GM23338 (cell line): ENCODE measurements around the gene CAMKK2. TPM values are rescaled to one million over a fixed set of nuclear protein-coding genes. Genes with fewer than 3 reads are reported as not detected.

Source experiments
- ATAC-seq: fragments of 200-7000 bp; cut with Tn5 transposase; 3 replicates; pipeline ENCODE4 v1.9.1; 2020
- DNase-seq: peaks from one replicate; pipeline ENCODE4 v3.0.0-alpha.2; 2015; ENCODE audit warnings: low spot score
- H2AFZ ChIP-seq: fragments of 200-600 bp; sonication (generic); 2 replicates; pipeline ENCODE4 v1.8.0; 2016; ENCODE audit warnings: antibody characterized with exemption, mild to moderate bottlenecking, moderate library complexity
- H3F3A ChIP-seq: fragments of 200-600 bp; sonication (generic); replicated peaks from 2 replicates; pipeline ENCODE4 v1.8.0; 2017; ENCODE audit warnings: antibody characterized with exemption, mixed run types, low read depth
- H3K27ac ChIP-seq: fragments of 200-600 bp; sonication (generic); 2 replicates; pipeline ENCODE4 v1.6.1; 2016; ENCODE audit warnings: low read depth
- H3K27me3 ChIP-seq: fragments of 200-600 bp; sonication (generic); 2 replicates; pipeline ENCODE4 v1.8.0; 2016; ENCODE audit warnings: mild to moderate bottlenecking, mixed run types, moderate library complexity; ENCODE audit not compliant: insufficient read depth
- H3K36me3 ChIP-seq: fragments of 200-600 bp; sonication (generic); 2 replicates; pipeline ENCODE4 v1.8.0; 2016; ENCODE audit warnings: mild to moderate bottlenecking; ENCODE audit not compliant: insufficient read depth
- H3K4me1 ChIP-seq: fragments of 200-600 bp; sonication (generic); 2 replicates; pipeline ENCODE4 v1.8.0; 2016; ENCODE audit warnings: mild to moderate bottlenecking, moderate library complexity; ENCODE audit not compliant: insufficient read depth
- H3K4me2 ChIP-seq: fragments of 200-600 bp; sonication (generic); 2 replicates; pipeline ENCODE4 v1.7.1; 2017; ENCODE audit warnings: mixed run types
- H3K4me3 ChIP-seq: fragments of 200-600 bp; sonication (generic); 2 replicates; pipeline ENCODE4 v1.6.1; 2016; ENCODE audit warnings: mixed run types
- H3K79me2 ChIP-seq: fragments of 200-600 bp; sonication (generic); replicated peaks from 2 replicates; pipeline ENCODE4 v1.8.0; 2017; ENCODE audit warnings: mild to moderate bottlenecking; ENCODE audit not compliant: insufficient read depth
- H3K9me2 ChIP-seq: fragments of 200-600 bp; sonication (generic); 2 replicates; pipeline ENCODE4 v1.8.0; 2017; ENCODE audit not compliant: insufficient read depth
- H4K20me1 ChIP-seq: fragments of 200-600 bp; sonication (generic); replicated peaks from 2 replicates; pipeline ENCODE4 v1.8.0; 2017; ENCODE audit warnings: mild to moderate bottlenecking; ENCODE audit not compliant: insufficient read depth
- H3K27ac Mint-ChIP-seq: 2 replicates; pipeline ENCODE4 v1.8.0; 2020; ENCODE audit warnings: inconsistent platforms, mild to moderate bottlenecking, moderate library complexity, mixed read lengths
- H3K27me3 Mint-ChIP-seq: 3 replicates; pipeline ENCODE4 v1.8.0; 2022; ENCODE audit warnings: low read depth, mild to moderate bottlenecking, moderate library complexity, mixed read lengths, inconsistent platforms; ENCODE audit not compliant: insufficient read depth, poor library complexity
- H3K36me3 Mint-ChIP-seq: 3 replicates; pipeline ENCODE4 v1.8.0; 2021; ENCODE audit warnings: low read depth, mild to moderate bottlenecking, inconsistent platforms, moderate library complexity, mixed read lengths
- H3K4me1 Mint-ChIP-seq: 3 replicates; pipeline ENCODE4 v1.8.0; 2020; ENCODE audit warnings: mild to moderate bottlenecking, inconsistent platforms, mixed read lengths
- H3K4me3 Mint-ChIP-seq: 3 replicates; pipeline ENCODE4 v1.8.0; 2021; ENCODE audit warnings: moderate library complexity, mild to moderate bottlenecking, inconsistent platforms, mixed read lengths
- H3K9me3 Mint-ChIP-seq: 3 replicates; pipeline ENCODE4 v1.8.0; 2020; ENCODE audit warnings: moderate library complexity, mild to moderate bottlenecking, inconsistent platforms, mixed read lengths
- CREB1 ChIP-seq: fragments of 250-450 bp; sonication (Bioruptor Pico); IDR thresholded peaks from 2 replicates; pipeline ENCODE4 v1.5.0; 2020; ENCODE audit warnings: low read depth, mild to moderate bottlenecking, moderate library complexity
- ETS1 ChIP-seq: IDR thresholded peaks from 2 replicates; pipeline ENCODE4 v1.6.1; 2016; ENCODE audit warnings: antibody characterized with exemption
- EZH2 ChIP-seq: fragments of 200-600 bp; sonication (generic); IDR thresholded peaks from one replicate; pipeline ENCODE4 v1.8.0; 2017; ENCODE audit warnings: antibody characterized with exemption, mild to moderate bottlenecking, low read depth; ENCODE audit not compliant: unreplicated experiment
- EZH2phosphoT487 ChIP-seq: fragments of 200-600 bp; sonication (generic); IDR thresholded peaks from one replicate; pipeline ENCODE4 v1.8.1; 2018; ENCODE audit warnings: antibody characterized with exemption; ENCODE audit not compliant: unreplicated experiment
- JUNB ChIP-seq: IDR thresholded peaks from one replicate; pipeline ENCODE4 v1.6.1; 2016; ENCODE audit warnings: antibody characterized with exemption; ENCODE audit not compliant: unreplicated experiment
- NANOG ChIP-seq: IDR thresholded peaks from 2 replicates; pipeline ENCODE4 v1.6.1; 2016; ENCODE audit warnings: antibody characterized with exemption, borderline replicate concordance
- POLR2AphosphoS5 ChIP-seq: IDR thresholded peaks from 2 replicates; pipeline ENCODE4 v1.6.1; 2016; ENCODE audit warnings: antibody characterized with exemption, low read depth
- REST ChIP-seq: IDR thresholded peaks from one replicate; pipeline ENCODE4 v1.6.1; 2018; ENCODE audit warnings: antibody characterized with exemption; ENCODE audit not compliant: unreplicated experiment
- STAT1 ChIP-seq: IDR thresholded peaks from one replicate; pipeline ENCODE4 v1.6.1; 2016; ENCODE audit warnings: antibody characterized with exemption; ENCODE audit not compliant: unreplicated experiment
- ZNF114 ChIP-seq: fragments of 250-450 bp; sonication (Bioruptor Pico); IDR thresholded peaks from 2 replicates; pipeline ENCODE4 v1.5.0; 2020; ENCODE audit warnings: mild to moderate bottlenecking, moderate library complexity
- ZNF331 ChIP-seq: fragments of 250-450 bp; sonication (Bioruptor Pico); IDR thresholded peaks from 2 replicates; pipeline ENCODE4 v1.5.0; 2020; ENCODE audit warnings: low read depth, mild to moderate bottlenecking, moderate library complexity
- polyA plus RNA-seq: library from polyadenylated mRNA; unstranded; fragments of >200 nt; fragmentation: Nextera tagmentation; extraction: Ambion mirVana; gene quantifications from 2 replicates; pipeline ENCODE4 v1.2.1, GENCODE V29; 2016
- total RNA-seq: library from RNA; depleted of rRNA; stranded (reverse); fragments of >200 nt; shearing (Covaris generic); gene quantifications from 2 replicates; pipeline ENCODE4 v1.2.3, GENCODE V29; 2014
- TF ChIP-seq, protein P1 (sequence below): fragments of 250-450 bp; sonication (Bioruptor Pico); IDR thresholded peaks from 2 replicates; pipeline ENCODE4 v1.5.0; 2020; ENCODE audit warnings: mild to moderate bottlenecking, moderate library complexity

Gene CAMKK2
- total and polyA plus RNA-seq, 2 experiments from 2014 or later = 10.3 to 26.4 TPM

- no peaks in the 10 kb centered on the region for H3K9me2 ChIP-seq
- H2AFZ ChIP-seq = peak within 1 kb of the TSS; percentile 25
- peaks cover 15% of the 10 kb centered on the region; the same call in 1 of the 2 replicates for H3K27me3 ChIP-seq
- H3K4me3 Mint-ChIP-seq = peak within 1 kb of the TSS; percentile 75
- no peaks in the 10 kb centered on the region for H3K79me2 ChIP-seq
- H3K36me3 ChIP-seq = no peaks in the 10 kb centered on the region
- peaks cover 3% of the 10 kb centered on the region; the same call in 1 of the 2 replicates for H3F3A ChIP-seq
- H3K27me3 Mint-ChIP-seq = peaks cover 13% of the 10 kb centered on the region
- H3K4me1 ChIP-seq = peaks cover 6% of the 10 kb centered on the region; the same call in 1 of the 2 replicates
- H3K9me3 Mint-ChIP-seq = no peaks in the 10 kb centered on the region
- peak within 1 kb of the TSS; percentile 90 for H3K4me2 ChIP-seq
- H3K27ac ChIP-seq = 0 out of 2 replicates have a peak within 1 kb of the TSS, but pooled peaks have one; percentile 45
- H3K4me3 ChIP-seq = peak within 1 kb of the TSS; percentile 81
- peak within 1 kb of the TSS; percentile 0; the same call in 1 of the 2 replicates for H3K27ac Mint-ChIP-seq
- H4K20me1 ChIP-seq = no peaks in the 10 kb centered on the region; the same call in 1 of the 2 replicates
- no peaks in the 10 kb centered on the region for H3K36me3 Mint-ChIP-seq
- ATAC-seq (peak; percentile 96), DNase-seq (peak; percentile 90)
- H3K4me1 Mint-ChIP-seq = peaks cover 5% of the 10 kb centered on the region; the same call in 2 of the 3 replicates
- no peak for TF ChIP-seq REST
- no peak for TF ChIP-seq EZH2
- TF ChIP-seq CREB1 (CRISPR knock-in tag) = peak; percentile 63; the same call in 1 of the 2 replicates
- no peak for TF ChIP-seq JUNB
- no peak for TF ChIP-seq ETS1
- TF ChIP-seq STAT1 = no peak
- TF ChIP-seq ZNF331 (CRISPR knock-in tag) = no peak
- TF ChIP-seq, protein P1, sequence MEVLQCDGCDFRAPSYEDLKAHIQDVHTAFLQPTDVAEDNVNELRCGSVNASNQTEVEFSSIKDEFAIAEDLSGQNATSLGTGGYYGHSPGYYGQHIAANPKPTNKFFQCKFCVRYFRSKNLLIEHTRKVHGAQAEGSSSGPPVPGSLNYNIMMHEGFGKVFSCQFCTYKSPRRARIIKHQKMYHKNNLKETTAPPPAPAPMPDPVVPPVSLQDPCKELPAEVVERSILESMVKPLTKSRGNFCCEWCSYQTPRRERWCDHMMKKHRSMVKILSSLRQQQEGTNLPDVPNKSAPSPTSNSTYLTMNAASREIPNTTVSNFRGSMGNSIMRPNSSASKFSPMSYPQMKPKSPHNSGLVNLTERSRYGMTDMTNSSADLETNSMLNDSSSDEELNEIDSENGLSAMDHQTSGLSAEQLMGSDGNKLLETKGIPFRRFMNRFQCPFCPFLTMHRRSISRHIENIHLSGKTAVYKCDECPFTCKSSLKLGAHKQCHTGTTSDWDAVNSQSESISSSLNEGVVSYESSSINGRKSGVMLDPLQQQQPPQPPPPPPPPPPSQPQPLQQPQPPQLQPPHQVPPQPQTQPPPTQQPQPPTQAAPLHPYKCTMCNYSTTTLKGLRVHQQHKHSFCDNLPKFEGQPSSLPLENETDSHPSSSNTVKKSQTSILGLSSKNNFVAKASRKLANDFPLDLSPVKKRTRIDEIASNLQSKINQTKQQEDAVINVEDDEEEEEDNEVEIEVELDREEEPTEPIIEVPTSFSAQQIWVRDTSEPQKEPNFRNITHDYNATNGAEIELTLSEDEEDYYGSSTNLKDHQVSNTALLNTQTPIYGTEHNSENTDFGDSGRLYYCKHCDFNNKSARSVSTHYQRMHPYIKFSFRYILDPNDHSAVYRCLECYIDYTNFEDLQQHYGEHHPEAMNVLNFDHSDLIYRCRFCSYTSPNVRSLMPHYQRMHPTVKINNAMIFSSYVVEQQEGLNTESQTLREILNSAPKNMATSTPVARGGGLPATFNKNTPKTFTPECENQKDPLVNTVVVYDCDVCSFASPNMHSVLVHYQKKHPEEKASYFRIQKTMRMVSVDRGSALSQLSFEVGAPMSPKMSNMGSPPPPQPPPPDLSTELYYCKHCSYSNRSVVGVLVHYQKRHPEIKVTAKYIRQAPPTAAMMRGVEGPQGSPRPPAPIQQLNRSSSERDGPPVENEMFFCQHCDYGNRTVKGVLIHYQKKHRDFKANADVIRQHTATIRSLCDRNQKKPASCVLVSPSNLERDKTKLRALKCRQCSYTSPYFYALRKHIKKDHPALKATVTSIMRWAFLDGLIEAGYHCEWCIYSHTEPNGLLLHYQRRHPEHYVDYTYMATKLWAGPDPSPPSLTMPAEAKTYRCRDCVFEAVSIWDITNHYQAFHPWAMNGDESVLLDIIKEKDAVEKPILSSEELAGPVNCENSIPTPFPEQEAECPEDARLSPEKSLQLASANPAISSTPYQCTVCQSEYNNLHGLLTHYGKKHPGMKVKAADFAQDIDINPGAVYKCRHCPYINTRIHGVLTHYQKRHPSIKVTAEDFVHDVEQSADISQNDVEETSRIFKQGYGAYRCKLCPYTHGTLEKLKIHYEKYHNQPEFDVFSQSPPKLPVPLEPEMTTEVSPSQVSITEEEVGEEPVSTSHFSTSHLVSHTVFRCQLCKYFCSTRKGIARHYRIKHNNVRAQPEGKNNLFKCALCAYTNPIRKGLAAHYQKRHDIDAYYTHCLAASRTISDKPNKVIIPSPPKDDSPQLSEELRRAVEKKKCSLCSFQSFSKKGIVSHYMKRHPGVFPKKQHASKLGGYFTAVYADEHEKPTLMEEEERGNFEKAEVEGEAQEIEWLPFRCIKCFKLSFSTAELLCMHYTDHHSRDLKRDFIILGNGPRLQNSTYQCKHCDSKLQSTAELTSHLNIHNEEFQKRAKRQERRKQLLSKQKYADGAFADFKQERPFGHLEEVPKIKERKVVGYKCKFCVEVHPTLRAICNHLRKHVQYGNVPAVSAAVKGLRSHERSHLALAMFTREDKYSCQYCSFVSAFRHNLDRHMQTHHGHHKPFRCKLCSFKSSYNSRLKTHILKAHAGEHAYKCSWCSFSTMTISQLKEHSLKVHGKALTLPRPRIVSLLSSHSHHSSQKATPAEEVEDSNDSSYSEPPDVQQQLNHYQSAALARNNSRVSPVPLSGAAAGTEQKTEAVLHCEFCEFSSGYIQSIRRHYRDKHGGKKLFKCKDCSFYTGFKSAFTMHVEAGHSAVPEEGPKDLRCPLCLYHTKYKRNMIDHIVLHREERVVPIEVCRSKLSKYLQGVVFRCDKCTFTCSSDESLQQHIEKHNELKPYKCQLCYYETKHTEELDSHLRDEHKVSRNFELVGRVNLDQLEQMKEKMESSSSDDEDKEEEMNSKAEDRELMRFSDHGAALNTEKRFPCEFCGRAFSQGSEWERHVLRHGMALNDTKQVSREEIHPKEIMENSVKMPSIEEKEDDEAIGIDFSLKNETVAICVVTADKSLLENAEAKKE (CRISPR knock-in tag) = no peak
- no peak for TF ChIP-seq EZH2phosphoT487
- TF ChIP-seq NANOG = no peak
- no peak for TF ChIP-seq ZNF114 (CRISPR knock-in tag)
- TF ChIP-seq POLR2AphosphoS5 = peak; percentile 86
Measured at GRCh38 chr12:121209624-121210572, 86.6 kb downstream of the CAMKK2 start, which contains the start of gene P2RX4. Gene P2RX4, plus strand, starts transcription at chr12:121210129. Its CDS starts 36 bp downstream, at chr12:121210165.
